NB4 (cell line): ENCODE measurements around the gene PHACTR3.

ENCODE experiments used
- DNase-seq: peaks from one replicate; pipeline ENCODE4 v3.0.0; 2010; ENCODE audit warnings: low read depth
- H3K4me3 ChIP-seq: one replicate; pipeline ENCODE4 v1.5.1; 2011; ENCODE audit warnings: mild to moderate bottlenecking, low read depth, low read length, moderate library complexity
- CTCF ChIP-seq: IDR thresholded peaks from one replicate; pipeline ENCODE4 v1.5.1; 2012; ENCODE audit warnings: low read depth, low read length
- MAX ChIP-seq: IDR thresholded peaks from 2 replicates; pipeline ENCODE4 v1.6.1; 2011; ENCODE audit warnings: low read depth, low read length
- MYC ChIP-seq: IDR thresholded peaks from 2 replicates; pipeline ENCODE4 v1.6.1; 2011; ENCODE audit warnings: low read depth, low read length
- POLR2A ChIP-seq: IDR thresholded peaks from 2 replicates; pipeline ENCODE4 v1.6.1; 2011; ENCODE audit warnings: mild to moderate bottlenecking; ENCODE audit not compliant: insufficient read length; ENCODE audit errors: extremely low read depth

The PHACTR3 gene

GRCh38 chr20:59571551-59572314, 32.6 kb upstream of the PHACTR3 start:
- TF ChIP-seq CTCF (peak; percentile 94), MAX (0 out of 2 replicates have a peak, but pooled peaks have one; percentile 33), MYC (peak; percentile 58; the same call in 1 of the 2 replicates), POLR2A (no peak)
- peak; percentile 78 for DNase-seq
- no peak overlapping the region for H3K4me3 ChIP-seq

GRCh38 chr20:59572515-59572914, 31.8 kb upstream of the PHACTR3 start:
- TF ChIP-seq MYC, result no peak
- TF ChIP-seq MAX, result no peak
- TF ChIP-seq CTCF, result no peak
- no peak for TF ChIP-seq POLR2A
- no peak for DNase-seq
- H3K4me3 ChIP-seq, result no peak overlapping the region

GRCh38 chr20:59573837-59574236, 30.5 kb upstream of the PHACTR3 start:
- DNase-seq, result no peak
- TF ChIP-seq MYC (no peak), MAX (no peak), CTCF (no peak), POLR2A (no peak)
- H3K4me3 ChIP-seq, result no peak overlapping the region

- TF ChIP-seq MAX (no peak), POLR2A (no peak), CTCF (no peak), MYC (no peak)
- no peak overlapping the region for H3K4me3 ChIP-seq
- DNase-seq, result no peak
Observed at GRCh38 chr20:59574308-59574707, 30.0 kb upstream of the PHACTR3 start.

- H3K4me3 ChIP-seq, result no peak overlapping the region
- DNase-seq, result no peak
- TF ChIP-seq MAX, result no peak
- TF ChIP-seq CTCF, result no peak
- TF ChIP-seq MYC, result no peak
- TF ChIP-seq POLR2A, result no peak
Observed at GRCh38 chr20:59575216-59575615, 29.1 kb upstream of the PHACTR3 start.
